ENCODE data around the gene TP53I13. TPM values are rescaled to one million over a fixed set of nuclear protein-coding genes. Genes with fewer than 3 reads are reported as not detected.
A peak's percentile ranks its signal among the peaks of the same experiment; 100 is the strongest.

Gene TP53I13
- total RNA-seq, 1 donor from 2014 or later: 78.2 TPM

GRCh38 chr17:29571486-29571882, 3.0 kb downstream of the TP53I13 start:
- intact Hi-C loops (cut with micrococcal nuclease): no loop called here
- H3K4me3 Mint-ChIP-seq (ENCODE audit: low read depth): no peak overlapping the region
- H3K4me1 Mint-ChIP-seq (ENCODE audit: low read depth): peaks cover 11% of the 10 kb centered on the region
- DNase-seq (ENCODE audit: low spot score): no peak
- H3K36me3 Mint-ChIP-seq (ENCODE audit: low read depth): peaks cover 42% of the 10 kb centered on the region
- H3K27ac Mint-ChIP-seq: no peak overlapping the region
- H3K9me3 Mint-ChIP-seq: no peaks in the 10 kb centered on the region
- H3K27me3 Mint-ChIP-seq (ENCODE audit: low read depth): no peaks in the 10 kb centered on the region

- Mint-ChIP-seq H3K27ac (no peak overlapping the region), H3K4me1 (ENCODE audit: low read depth) (peaks cover 11% of the 10 kb centered on the region), H3K9me3 (no peaks in the 10 kb centered on the region), H3K27me3 (ENCODE audit: low read depth) (no peaks in the 10 kb centered on the region), H3K4me3 (ENCODE audit: low read depth) (no peak overlapping the region), H3K36me3 (ENCODE audit: low read depth) (peaks cover 42% of the 10 kb centered on the region)
- DNase-seq (ENCODE audit: low spot score): no peak
- intact Hi-C loops (cut with micrococcal nuclease): no loop called here
These were observed 3.6 kb downstream of the TP53I13 start for GRCh38 chr17:29571883-29572681.

- peaks cover 11% of the 10 kb centered on the region for H3K4me1 Mint-ChIP-seq (ENCODE audit: low read depth)
- H3K27ac Mint-ChIP-seq: no peak overlapping the region
- peak; percentile 35 for DNase-seq (ENCODE audit: low spot score)
- intact Hi-C loops (cut with micrococcal nuclease): no loop called here
- no peak overlapping the region for H3K4me3 Mint-ChIP-seq (ENCODE audit: low read depth)
- no peaks in the 10 kb centered on the region for H3K27me3 Mint-ChIP-seq (ENCODE audit: low read depth)
- no peaks in the 10 kb centered on the region for H3K9me3 Mint-ChIP-seq
- peaks cover 45% of the 10 kb centered on the region for H3K36me3 Mint-ChIP-seq (ENCODE audit: low read depth)
These were observed 4.4 kb downstream of the TP53I13 start for GRCh38 chr17:29572691-29573557.

- H3K36me3 Mint-ChIP-seq (ENCODE audit: low read depth): peaks cover 46% of the 10 kb centered on the region
- H3K4me3 Mint-ChIP-seq (ENCODE audit: low read depth): no peak overlapping the region
- DNase-seq (ENCODE audit: low spot score): no peak
- H3K9me3 Mint-ChIP-seq: no peaks in the 10 kb centered on the region
- H3K27ac Mint-ChIP-seq: no peak overlapping the region
- H3K4me1 Mint-ChIP-seq (ENCODE audit: low read depth): peaks cover 11% of the 10 kb centered on the region
- intact Hi-C loops (cut with micrococcal nuclease): no loop called here
- no peaks in the 10 kb centered on the region for H3K27me3 Mint-ChIP-seq (ENCODE audit: low read depth)
These were observed 5.0 kb downstream of the TP53I13 start for GRCh38 chr17:29573558-29573869.

GRCh38 chr17:29573871-29574731, 5.6 kb downstream of the TP53I13 start:
- H3K27ac Mint-ChIP-seq: no peak overlapping the region
- intact Hi-C loops (cut with micrococcal nuclease): no loop called here

GRCh38 chr17:29574732-29575510, 6.4 kb downstream of the TP53I13 start:
- H3K36me3 Mint-ChIP-seq (ENCODE audit: low read depth): peaks cover 50% of the 10 kb centered on the region

More at GRCh38 chr17:29573871-29574731, 5.6 kb downstream of the TP53I13 start:
- peaks cover 46% of the 10 kb centered on the region for H3K36me3 Mint-ChIP-seq (ENCODE audit: low read depth)
- H3K27me3 Mint-ChIP-seq (ENCODE audit: low read depth): no peaks in the 10 kb centered on the region
- no peaks in the 10 kb centered on the region for H3K9me3 Mint-ChIP-seq
- no peak for DNase-seq (ENCODE audit: low spot score)
- H3K4me3 Mint-ChIP-seq (ENCODE audit: low read depth): no peak overlapping the region
- peaks cover 10% of the 10 kb centered on the region for H3K4me1 Mint-ChIP-seq (ENCODE audit: low read depth)

GRCh38 chr17:29575511-29576213, 7.2 kb downstream of the TP53I13 start:
- Mint-ChIP-seq H3K4me3 (ENCODE audit: low read depth) (no peak overlapping the region), H3K9me3 (no peaks in the 10 kb centered on the region), H3K27me3 (ENCODE audit: low read depth) (no peaks in the 10 kb centered on the region), H3K36me3 (ENCODE audit: low read depth) (peaks cover 53% of the 10 kb centered on the region), H3K27ac (no peak overlapping the region), H3K4me1 (ENCODE audit: low read depth) (peaks cover 13% of the 10 kb centered on the region)
- intact Hi-C loops (cut with micrococcal nuclease): no loop called here
- DNase-seq (ENCODE audit: low spot score): no peak

More at GRCh38 chr17:29574732-29575510, 6.4 kb downstream of the TP53I13 start:
- H3K4me3 Mint-ChIP-seq (ENCODE audit: low read depth): no peak overlapping the region
- H3K27me3 Mint-ChIP-seq (ENCODE audit: low read depth): no peaks in the 10 kb centered on the region
- no peak overlapping the region for H3K27ac Mint-ChIP-seq
- intact Hi-C loops (cut with micrococcal nuclease): no loop called here
- no peaks in the 10 kb centered on the region for H3K9me3 Mint-ChIP-seq
- no peak for DNase-seq (ENCODE audit: low spot score)
- H3K4me1 Mint-ChIP-seq (ENCODE audit: low read depth): peaks cover 9% of the 10 kb centered on the region

GRCh38 chr17:29576214-29577000, 7.9 kb downstream of the TP53I13 start:
- H3K4me1 Mint-ChIP-seq (ENCODE audit: low read depth): peaks cover 8% of the 10 kb centered on the region
- H3K27me3 Mint-ChIP-seq (ENCODE audit: low read depth): no peaks in the 10 kb centered on the region
- peaks cover 48% of the 10 kb centered on the region for H3K36me3 Mint-ChIP-seq (ENCODE audit: low read depth)
- H3K27ac Mint-ChIP-seq: no peak overlapping the region
- no peaks in the 10 kb centered on the region for H3K9me3 Mint-ChIP-seq
- intact Hi-C loops (cut with micrococcal nuclease): no loop called here
- DNase-seq (ENCODE audit: low spot score): no peak
- no peak overlapping the region for H3K4me3 Mint-ChIP-seq (ENCODE audit: low read depth)

GRCh38 chr17:29577001-29577370, 8.5 kb downstream of the TP53I13 start:
- Mint-ChIP-seq H3K27ac (no peak overlapping the region), H3K9me3 (no peaks in the 10 kb centered on the region), H3K4me3 (ENCODE audit: low read depth) (no peak overlapping the region), H3K27me3 (ENCODE audit: low read depth) (no peaks in the 10 kb centered on the region), H3K36me3 (ENCODE audit: low read depth) (peaks cover 48% of the 10 kb centered on the region), H3K4me1 (ENCODE audit: low read depth) (peaks cover 8% of the 10 kb centered on the region)
- DNase-seq (ENCODE audit: low spot score): no peak
- intact Hi-C loops (cut with micrococcal nuclease): no loop called here

- intact Hi-C loops (cut with micrococcal nuclease): no loop called here
- DNase-seq (ENCODE audit: low spot score): no peak
- H3K4me3 Mint-ChIP-seq (ENCODE audit: low read depth): no peak overlapping the region
- no peak overlapping the region for H3K27ac Mint-ChIP-seq
- H3K36me3 Mint-ChIP-seq (ENCODE audit: low read depth): peaks cover 52% of the 10 kb centered on the region
- no peaks in the 10 kb centered on the region for H3K27me3 Mint-ChIP-seq (ENCODE audit: low read depth)
- H3K4me1 Mint-ChIP-seq (ENCODE audit: low read depth): peaks cover 8% of the 10 kb centered on the region
- H3K9me3 Mint-ChIP-seq: no peaks in the 10 kb centered on the region
These were observed 9.1 kb downstream of the TP53I13 start for GRCh38 chr17:29577385-29578211.

Measured in activated T-helper 2 cell treated with anti-CD3 and anti-CD28 coated beads, Interferon-gamma antibody, Interleukin-2, Interleukin-4, amounts not matched to agents 10 μg/mL and 5 μg/mL and 100 μg/mL, durations not matched to agents 14 hours and 24 hours and 36 hours (primary cell).